Measurements from ENCODE around the gene CNOT3.

- TF ChIP-seq POLR2A (IDR thresholded peaks at IDR 0.05; ENCODE audit: low read length) = no peak
- no peak for TF ChIP-seq GATA1 (IDR thresholded peaks at IDR 0.05; ENCODE audit: low read depth, low read length)
These were observed 37.0 kb upstream of the CNOT3 start, which contains the start of gene OSCAR for GRCh38 chr19:54100561-54100960.
